Common myeloid progenitor, CD34-positive (primary cell): ENCODE measurements around the gene ZNF559.
A peak's percentile ranks its signal among the peaks of the same experiment; 100 is the strongest.
"Not testable (repeated sequence)": the region's sequence is repeated elsewhere in the genome, so short reads cannot be mapped to it uniquely, and the experiment has no call there.

Experiments used
- CTCF ChIA-PET: fragments of 350-600 bp; sonication (Branson Sonifier 250); formaldehyde crosslinking; loops from one replicate; lab custom pipeline; 2021; ENCODE audit warnings: antibody characterized with exemption; lab: Charles Lee
- POLR2A ChIA-PET: fragments of 350-600 bp; sonication (Branson Sonifier 250); formaldehyde crosslinking; loops from one replicate; lab custom pipeline; 2021; ENCODE audit warnings: antibody characterized with exemption; lab: Charles Lee
- DNase-seq, 3 donors: peaks; one replicate each; pipeline versions ENCODE4 v3.0.0 to v3.0.0-alpha.2; 2013
- H3K27ac ChIP-seq, 2 experiments: 1 replicate in 1 of 2; 2 replicates in 1 of 2; pipeline ENCODE4 v1.7.0; 2013; ENCODE audit warnings: inconsistent platforms in 2 of 2, low read length in 2 of 2, mild to moderate bottlenecking in 2 of 2, low read depth in 1 of 2, moderate library complexity in 1 of 2; ENCODE audit not compliant: severe bottlenecking in 2 of 2, insufficient read depth in 1 of 2, poor library complexity in 1 of 2
- H3K27me3 ChIP-seq, 5 experiments: replicated peaks in 2 of 5; 1 replicate in 3 of 5; 2 replicates in 2 of 5; pipeline versions ENCODE4 v1.6.1 to v1.7.0; 2013; ENCODE audit warnings: low read length in 4 of 5, mild to moderate bottlenecking in 2 of 5, moderate library complexity in 2 of 5, inconsistent platforms in 1 of 5; ENCODE audit not compliant: insufficient read depth in 5 of 5, control insufficient read depth in 4 of 5
- H3K36me3 ChIP-seq, 4 experiments: 1 replicate in 2 of 4; 2 replicates in 2 of 4; pipeline versions ENCODE4 v1.6.1 to v1.7.0; 2013; ENCODE audit warnings: low read length in 3 of 4, control low read depth in 1 of 4, mild to moderate bottlenecking in 1 of 4; ENCODE audit not compliant: control insufficient read depth in 4 of 4, insufficient read depth in 4 of 4
- H3K4me1 ChIP-seq, 4 experiments: 1 replicate in 3 of 4; 2 replicates in 1 of 4; pipeline versions ENCODE4 v1.6.1 to v1.7.1; 2013; ENCODE audit warnings: low read length in 3 of 4, mild to moderate bottlenecking in 3 of 4, control low read depth in 1 of 4, inconsistent platforms in 1 of 4, moderate library complexity in 1 of 4; ENCODE audit not compliant: control insufficient read depth in 4 of 4, insufficient read depth in 4 of 4; ENCODE audit errors: control extremely low read depth in 1 of 4
- H3K4me3 ChIP-seq, 7 experiments: 1 replicate in 4 of 7; 2 replicates in 3 of 7; pipeline versions ENCODE4 v1.5.1 to v1.7.0; 2013; ENCODE audit warnings: mild to moderate bottlenecking in 7 of 7, low read length in 6 of 7, moderate library complexity in 6 of 7, inconsistent platforms in 2 of 7, low read depth in 2 of 7, control low read depth in 1 of 7; ENCODE audit not compliant: insufficient read depth in 4 of 7, control insufficient read depth in 1 of 7; ENCODE audit errors: extremely low read depth in 1 of 7
- H3K9me3 ChIP-seq, 5 experiments: 1 replicate in 4 of 5; 2 replicates in 1 of 5; pipeline versions ENCODE4 v1.6.1 to v1.7.1; 2013; ENCODE audit warnings: low read length in 4 of 5, mild to moderate bottlenecking in 2 of 5, inconsistent platforms in 1 of 5, low read depth in 1 of 5, moderate library complexity in 1 of 5; ENCODE audit not compliant: control insufficient read depth in 4 of 5, insufficient read depth in 2 of 5; ENCODE audit errors: control extremely low read depth in 1 of 5
- WGBS: methylation state at CpG from one replicate; pipeline ENCODE4 v1.1.5; 2013; ENCODE audit not compliant: insufficient coverage; 5-methylcytosine and 5-hydroxymethylcytosine counted together

ZNF559 gene

DNA sequence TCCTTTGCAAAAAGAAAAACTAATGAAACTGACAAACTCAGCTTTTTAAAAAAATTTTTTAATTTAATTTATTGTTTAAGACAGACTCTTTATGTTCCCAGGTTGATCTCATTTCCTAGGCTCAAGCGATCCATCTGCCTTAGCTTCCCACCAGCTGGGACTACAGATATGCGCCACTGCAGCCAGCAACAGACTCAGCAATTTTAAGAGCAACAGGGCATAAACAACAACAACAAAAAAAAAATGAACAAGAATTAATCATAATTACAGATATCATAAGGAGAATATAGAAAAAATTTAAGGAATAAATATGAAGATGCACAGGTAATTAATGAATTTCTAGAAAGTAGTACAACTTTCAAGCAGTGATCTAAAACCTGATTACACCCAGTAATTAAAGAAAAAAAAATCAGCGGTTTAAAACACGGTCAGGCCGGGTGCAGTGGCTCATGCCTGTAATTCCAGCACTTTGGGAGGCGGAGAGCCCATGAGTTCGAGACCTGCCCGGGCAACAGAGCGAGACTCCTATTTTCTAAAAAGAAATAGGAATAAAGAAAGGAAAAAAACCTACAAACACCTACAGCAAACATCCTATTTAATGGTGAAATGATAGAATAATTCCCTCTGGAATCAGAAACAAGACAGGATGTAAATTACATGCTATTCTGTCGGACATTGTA, 15.7 kb upstream of the ZNF559 start:
- Histone ChIP-seq H3K36me3 (peaks cover 2 to 17% (median 9%) of the 10 kb centered on the region in 4 experiments), H3K4me3 (peak overlapping the region in 3 of 7 experiments; percentile 82 to 95 (median 86)), H3K27me3 (no peaks in the 10 kb centered on the region), H3K9me3 (peaks cover 0 to 13% (median 11%) of the 10 kb centered on the region in 5 experiments), H3K27ac (no peak overlapping the region), H3K4me1 (peaks cover 4 to 12% (median 7%) of the 10 kb centered on the region in 4 experiments)
- WGBS: no CpG with 5 or more reads among the region's 10 CpGs
- CTCF ChIA-PET: no interaction called here
- POLR2A ChIA-PET: interaction anchor here (0.6 kb wide), 2 partner anchors 167 to 176 kb away, joined by 3 to 7 read pairs; no protein-coding TSS in a partner anchor
- DNase-seq: no peak

DNA sequence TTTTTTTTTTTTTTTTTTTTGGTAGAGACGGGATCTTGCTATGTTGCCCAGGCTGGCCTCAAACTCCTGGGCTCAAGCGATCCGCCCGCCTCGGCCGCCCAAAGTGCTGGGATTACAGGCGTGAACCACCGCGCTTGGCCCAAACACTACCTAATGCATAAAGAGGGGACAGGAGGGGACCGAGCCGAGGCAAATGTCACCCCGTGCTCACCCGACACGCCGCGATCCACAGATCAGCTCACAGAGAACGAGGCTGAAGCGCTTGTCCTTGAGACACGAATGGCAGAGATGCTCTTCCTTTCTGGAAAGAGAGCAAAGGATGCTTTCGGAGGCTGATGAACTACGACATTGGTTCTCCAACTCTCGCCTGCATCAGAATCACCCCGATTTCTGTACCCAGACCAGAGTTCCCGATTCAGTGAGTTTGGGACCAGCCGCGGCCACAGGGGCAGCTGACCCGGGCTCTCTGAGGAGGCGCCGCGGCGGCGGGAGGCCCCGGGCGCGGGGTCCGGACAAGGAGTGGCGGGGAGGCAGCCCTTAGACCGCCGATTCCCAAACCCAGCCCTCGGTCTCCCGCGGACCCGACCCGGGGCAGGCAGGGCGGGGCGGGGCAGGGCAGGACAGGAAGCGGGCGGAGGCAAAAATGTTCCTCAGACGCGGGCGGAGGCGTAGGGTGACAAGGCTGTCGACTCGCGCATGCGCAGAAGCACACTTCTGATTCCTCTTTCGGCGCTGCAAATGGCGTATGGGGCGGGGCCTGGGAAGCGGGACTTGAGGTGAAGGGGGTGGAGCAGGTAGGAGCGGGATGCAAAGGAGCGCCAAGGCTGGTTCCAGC, 14.6 kb upstream of the ZNF559 start, which contains the start of gene ZNF699:
Gene ZNF699 (minus strand): TSS at position 700 of the 835 bp plus-strand sequence. CDS start 4,719 bp downstream, outside the sequence.
- H3K9me3 ChIP-seq: peaks cover 0 to 11% (median 10%) of the 10 kb centered on the region in 5 experiments
- peaks cover 0 to 8% (median 4%) of the 10 kb centered on the region in 4 experiments for H3K36me3 ChIP-seq
- H3K4me1 ChIP-seq: peaks cover 4 to 12% (median 7%) of the 10 kb centered on the region in 4 experiments
- H3K27me3 ChIP-seq: no peaks in the 10 kb centered on the region
- POLR2A ChIA-PET: interaction anchor here (0.6 kb wide), 2 partner anchors 169 to 177 kb away, joined by 3 to 7 read pairs; no protein-coding TSS in a partner anchor
- DNase-seq: peak; percentile 99
- CTCF ChIA-PET: interaction anchor here (1.1 to 1.2 kb wide), 2 partner anchors 13 to 278 kb away, joined by 3 to 4 read pairs; no protein-coding TSS in a partner anchor
- H3K27ac ChIP-seq: peak within 1 kb of the TSS; percentile 66 to 84
- under 1% methylated on average over 57 of the region's 63 CpGs for WGBS
- peak within 1 kb of the TSS; percentile 71 to 96 (median 88) for H3K4me3 ChIP-seq

DNA sequence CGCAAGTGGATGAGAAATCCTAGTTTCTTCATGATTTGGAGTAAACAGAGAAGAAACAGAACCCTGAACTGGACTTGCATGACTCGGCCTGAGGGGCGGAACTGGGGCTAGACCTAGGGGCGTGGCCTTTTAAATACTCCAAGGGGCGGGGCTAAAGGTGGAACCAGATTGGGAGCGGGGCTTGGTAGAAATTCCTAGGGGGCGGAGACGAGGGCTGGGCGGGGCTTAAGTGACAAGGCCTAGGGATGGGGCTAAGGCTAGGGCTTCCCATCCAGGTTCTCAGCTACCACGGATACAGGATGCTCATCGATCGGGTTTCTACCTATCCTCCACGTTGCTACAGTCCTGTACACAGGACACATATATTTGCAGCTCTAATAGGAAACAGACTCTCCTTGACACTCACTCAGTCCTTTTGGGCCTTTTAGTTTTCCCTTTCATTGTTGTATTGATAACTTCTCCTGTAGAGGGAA, 14.0 kb upstream of the ZNF559 start:
- Histone ChIP-seq H3K4me1 (peaks cover 4 to 12% (median 7%) of the 10 kb centered on the region in 4 experiments), H3K36me3 (peaks cover 0 to 2% (median under 1%) of the 10 kb centered on the region in 4 experiments), H3K4me3 (peak overlapping the region; percentile 71 to 96 (median 88)), H3K27ac (peak overlapping the region in 1 of 2 experiments; percentile 84), H3K9me3 (peaks cover 0 to 15% (median 7%) of the 10 kb centered on the region in 5 experiments), H3K27me3 (no peaks in the 10 kb centered on the region)
- ChIA-PET CTCF (interaction anchor here (0.6 to 1.2 kb wide), 4 partner anchors 13 to 1929 kb away, joined by 3 to 4 read pairs (median 4); no protein-coding TSS in a partner anchor), POLR2A (interaction anchor here (0.7 kb wide), 1 partner anchor 471 kb away, joined by 3 read pairs; no protein-coding TSS in a partner anchor)
- DNase-seq: no peak
- WGBS: 0% methylated on average over 9 of the region's 13 CpGs

DNA sequence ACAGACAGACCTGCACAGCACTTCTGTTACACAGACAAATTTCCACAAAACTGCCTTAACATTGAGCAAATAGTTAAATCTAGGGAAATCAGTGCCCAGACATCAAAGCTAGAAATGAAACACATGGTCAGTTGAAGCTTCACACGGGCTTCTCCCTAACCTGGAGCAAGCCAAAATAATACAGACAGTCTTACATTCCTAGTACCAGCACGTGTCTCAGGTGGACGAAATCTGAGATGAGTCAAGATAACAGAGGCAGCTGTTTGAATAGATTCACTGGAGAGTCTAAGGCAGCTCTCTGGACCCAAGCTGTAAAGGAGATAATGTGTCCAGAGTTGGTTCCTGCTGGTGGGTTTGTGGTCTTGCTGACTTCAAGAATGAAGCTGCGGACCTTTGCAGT, 10.2 kb upstream of the ZNF559 start:
- H3K36me3 ChIP-seq: no peaks in the 10 kb centered on the region
- no peak overlapping the region for H3K4me3 ChIP-seq
- 94% methylated on average over 2 of the region's 4 CpGs for WGBS
- peaks cover 0 to 17% (median 6%) of the 10 kb centered on the region in 5 experiments for H3K9me3 ChIP-seq
- H3K27ac ChIP-seq: no peak overlapping the region
- CTCF ChIA-PET: interaction anchor here (0.6 to 2.0 kb wide), 4 partner anchors 10 to 483 kb away, joined by 3 to 9 read pairs (median 4); partner anchors contain the start of gene ZNF559
- H3K27me3 ChIP-seq: no peaks in the 10 kb centered on the region
- POLR2A ChIA-PET: no interaction called here
- DNase-seq: no peak
- H3K4me1 ChIP-seq: peaks cover 0 to 6% (median 4%) of the 10 kb centered on the region in 4 experiments

DNA sequence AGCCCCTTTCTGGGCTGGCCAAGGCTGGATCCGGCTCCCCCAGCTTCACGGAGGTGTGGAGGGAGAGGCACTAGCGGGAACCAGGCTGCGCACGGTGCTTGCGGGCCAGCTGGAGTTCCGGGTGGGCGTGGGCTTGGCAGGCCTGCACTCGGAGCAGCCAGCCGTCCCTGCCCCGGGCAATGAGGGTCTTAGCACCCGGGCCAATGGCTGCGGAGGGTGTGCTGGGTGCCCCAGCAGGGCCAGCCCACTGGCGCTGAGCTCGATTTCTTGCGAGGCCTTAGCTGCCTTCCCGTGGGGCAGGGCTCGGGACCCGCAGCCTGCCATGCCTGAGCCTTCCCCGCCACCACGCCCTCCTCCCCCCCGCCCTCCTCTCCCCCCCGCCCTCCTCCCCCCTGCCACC, 2.6 kb upstream of the ZNF559 start:
- ChIA-PET POLR2A (no interaction called here), CTCF (no interaction called here)
- H3K9me3 ChIP-seq: peaks cover 0 to 20% (median 7%) of the 10 kb centered on the region in 5 experiments
- H3K27me3 ChIP-seq: no peaks in the 10 kb centered on the region
- no peak overlapping the region for H3K4me3 ChIP-seq
- DNase-seq: no peak
- H3K36me3 ChIP-seq: peaks cover 0 to 6% (median 3%) of the 10 kb centered on the region in 4 experiments
- H3K27ac ChIP-seq: no peak overlapping the region
- H3K4me1 ChIP-seq: peaks cover 0 to 13% (median 6%) of the 10 kb centered on the region in 4 experiments
- 99% methylated on average over 10 of the region's 23 CpGs for WGBS

DNA sequence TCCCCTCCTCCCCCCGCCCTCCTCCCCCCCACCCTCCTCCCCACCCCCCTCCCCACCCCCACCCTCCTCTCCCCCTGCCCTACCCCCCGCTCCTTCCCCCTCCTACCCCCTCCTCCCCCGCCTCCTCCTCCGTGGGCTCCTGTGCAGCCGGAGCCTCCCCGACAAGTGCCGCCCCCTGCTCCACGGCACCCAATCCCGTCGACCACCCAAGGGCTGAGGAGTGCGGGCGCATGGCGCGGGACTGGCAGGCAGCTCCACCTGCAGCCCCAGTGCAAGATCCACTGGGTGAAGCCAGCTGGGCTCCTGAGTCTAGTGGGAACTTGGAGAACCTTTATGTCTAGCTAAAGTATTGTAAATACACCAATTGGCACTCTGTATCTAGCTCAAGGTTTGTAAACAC, 2.2 kb upstream of the ZNF559 start:
- no CpG with 5 or more reads among the region's 14 CpGs for WGBS
- CTCF ChIA-PET: interaction anchor here (1.4 kb wide), 1 partner anchor 12 kb away, joined by 4 read pairs; the partner anchor contains the start of gene ZNF699
- POLR2A ChIA-PET, DNase-seq, H3K36me3 ChIP-seq, H3K4me3 ChIP-seq, H3K27ac ChIP-seq, H3K27me3 ChIP-seq: not testable (repeated sequence)
- H3K4me1 ChIP-seq: peaks cover 0 to 13% (median 6%) of the 10 kb centered on the region in 4 experiments
- peaks cover 0 to 17% (median 7%) of the 10 kb centered on the region in 5 experiments for H3K9me3 ChIP-seq
